Endothelial cell of umbilical vein (primary cell): Measurements from ENCODE around the gene DNAJC24. TPM values are rescaled to one million over a fixed set of nuclear protein-coding genes. Genes with fewer than 3 reads are reported as not detected.

ENCODE experiments used
- BruUV-seq: library from RNA; stranded (reverse); fragments of 400-500 nt; replicated peaks from 2 replicates; lab custom pipeline; 2021; lab: Mats Ljungman, UMichigan
- CTCF ChIA-PET: fragments of 300-600, 350-600 bp; sonication (Branson Sonifier 250); formaldehyde crosslinking; loops from one replicate; lab custom pipeline; 2021; ENCODE audit warnings: antibody characterized with exemption, inconsistent platforms; lab: Charles Lee
- POLR2A ChIA-PET: fragments of 300-600, 350-600 bp; sonication (Branson Sonifier 250); formaldehyde crosslinking; loops from one replicate; lab custom pipeline; 2021; ENCODE audit warnings: antibody characterized with exemption, inconsistent platforms; lab: Charles Lee
- DNase-seq: peaks from one replicate; pipeline ENCODE4 v3.0.0-alpha.2; 2011; ENCODE audit warnings: low read depth, low spot score
- FAIRE-seq: peaks from 2 replicates; lab custom pipeline; 2011; peaks lifted over from hg19 to GRCh38; lab: Jason Lieb, UNC
- H2AFZ ChIP-seq: 2 replicates; pipeline ENCODE4 v1.6.0; 2012; ENCODE audit warnings: low read depth, low read length, control low read depth, inconsistent platforms
- H3K27ac ChIP-seq: 2 replicates; pipeline ENCODE4 v1.5.1; 2011; ENCODE audit warnings: low read depth, mild to moderate bottlenecking, control low read depth, low read length, moderate library complexity; ENCODE audit not compliant: insufficient read depth
- H3K27me3 ChIP-seq, 2 experiments: 2 replicates each; pipeline versions ENCODE4 v1.6.0 to v1.6.1; 2011; ENCODE audit warnings: low read length in 2 of 2, mixed read lengths in 1 of 2; ENCODE audit not compliant: control insufficient read depth in 2 of 2, insufficient read depth in 2 of 2
- H3K36me3 ChIP-seq, 2 experiments: 2 replicates in 1 of 2; 3 replicates in 1 of 2; pipeline ENCODE4 v1.5.1; 2011; ENCODE audit warnings: low read length in 2 of 2, mild to moderate bottlenecking in 1 of 2, moderate library complexity in 1 of 2; ENCODE audit not compliant: control insufficient read depth in 2 of 2, insufficient read depth in 2 of 2; ENCODE audit errors: extremely low read depth in 1 of 2
- H3K4me1 ChIP-seq: 3 replicates; pipeline ENCODE4 v1.5.1; 2011; ENCODE audit warnings: mild to moderate bottlenecking, low read length; ENCODE audit not compliant: control insufficient read depth, insufficient read depth; ENCODE audit errors: extremely low read depth
- H3K4me2 ChIP-seq: 2 replicates; pipeline ENCODE4 v1.6.1; 2011; ENCODE audit warnings: low read length, control low read depth, mixed read lengths; ENCODE audit not compliant: insufficient read depth
- H3K4me3 ChIP-seq, 3 experiments: fragments of 200-600 bp in 1 of 3; sonication (generic), shearing (Covaris generic) in 1 of 3; replicated peaks in 1 of 3; 2 replicates each; pipeline ENCODE4 v1.5.1; 2011 to 2016; ENCODE audit warnings: control low read depth in 3 of 3, low read length in 3 of 3, mild to moderate bottlenecking in 2 of 3, inconsistent platforms in 1 of 3, low read depth in 1 of 3, moderate library complexity in 1 of 3; ENCODE audit not compliant: insufficient read depth in 1 of 3
- H3K79me2 ChIP-seq: 2 replicates; pipeline ENCODE4 v1.6.0; 2012; ENCODE audit warnings: low read length, inconsistent platforms; ENCODE audit not compliant: control insufficient read depth, insufficient read depth
- H3K9ac ChIP-seq: replicated peaks from 2 replicates; pipeline ENCODE3; 2011; ENCODE audit warnings: low read length, control low read depth; ENCODE audit not compliant: insufficient read depth; ENCODE audit errors: extremely low read depth
- H3K9me1 ChIP-seq: replicated peaks from 3 replicates; pipeline ENCODE4 v1.6.0; 2011; ENCODE audit warnings: mild to moderate bottlenecking, low read length; ENCODE audit not compliant: control insufficient read depth, insufficient read depth; ENCODE audit errors: extremely low read depth
- H3K9me3 ChIP-seq: replicated peaks from 2 replicates; pipeline ENCODE4 v1.5.1; 2012; ENCODE audit warnings: low read length, inconsistent platforms; ENCODE audit not compliant: control insufficient read depth, insufficient read depth
- H4K20me1 ChIP-seq: replicated peaks from 2 replicates; pipeline ENCODE3; 2011; ENCODE audit warnings: mild to moderate bottlenecking, low read length; ENCODE audit not compliant: control insufficient read depth, insufficient read depth; ENCODE audit errors: extremely low read depth
- CTCF ChIP-seq, 2 donors: IDR thresholded peaks; 1 replicate in 1 of 2; 2 replicates in 1 of 2; pipeline ENCODE4 v1.5.1; 2011; ENCODE audit warnings: low read length in 2 of 2, mild to moderate bottlenecking in 2 of 2, moderate library complexity in 2 of 2, control low read depth in 1 of 2, inconsistent platforms in 1 of 2, low read depth in 1 of 2; ENCODE audit not compliant: insufficient read depth in 1 of 2; ENCODE audit errors: extremely low read depth in 1 of 2
- FOS ChIP-seq: IDR thresholded peaks from 2 replicates; pipeline ENCODE4 v1.6.1; 2011; ENCODE audit warnings: mild to moderate bottlenecking, low read length, moderate library complexity, borderline replicate concordance; ENCODE audit not compliant: insufficient read depth
- GATA2 ChIP-seq: IDR thresholded peaks from 2 replicates; pipeline ENCODE4 v1.7.0; 2011; ENCODE audit warnings: low read depth, mild to moderate bottlenecking, moderate library complexity, mixed read lengths, low read length; ENCODE audit not compliant: insufficient read length, insufficient read depth
- MYC ChIP-seq: IDR thresholded peaks from one replicate; pipeline ENCODE4 v1.6.1; 2011; ENCODE audit warnings: mild to moderate bottlenecking, low read depth, low read length
- POLR2AphosphoS5 ChIP-seq: IDR thresholded peaks from 2 replicates; pipeline ENCODE4 v1.6.1; 2012; ENCODE audit warnings: low read depth, mild to moderate bottlenecking, control low read depth, low read length, moderate library complexity; ENCODE audit not compliant: insufficient read depth
- dilution Hi-C: fragments of 300-500 bp; cut with MboI; formaldehyde crosslinking; loops from one replicate; pipeline ENCODE4 v1.15.0; 2019; ENCODE audit warnings: low sequenced_read_pairs; ENCODE audit not compliant: extremely low pct_ligation_motif_present
- intact Hi-C: fragments of 100-400 bp; cut with micrococcal nuclease; formaldehyde crosslinking; loops from one replicate; pipeline ENCODE4 v1.10.0; 2022
- polyA plus RNA-seq, 4 experiments: library from polyadenylated mRNA; depleted of rRNA in 3 of 4; stranded (reverse) in 3 of 4; unstranded in 1 of 4; fragments of >200 nt; gene quantifications; 2 replicates each; pipeline versions ENCODE4 v1.2.1 to v1.2.3, GENCODE V29; 2011 to 2012; ENCODE audit warnings: missing spikeins in 1 of 4
- total RNA-seq: library from RNA; stranded (reverse); gene quantifications from 2 replicates; pipeline ENCODE4 v1.2.3, GENCODE V29; 2021

Gene DNAJC24
- total and polyA plus RNA-seq, 2 donors (not counting 3 experiments of a cell fraction or from before 2014, with no cell fraction given): 7.2 to 16.8 TPM

GRCh38 chr11:31355131-31355530 is 14.5 kb upstream of the DNAJC24 start:
- H3K4me3 ChIP-seq: no peak overlapping the region
- no peaks in the 10 kb centered on the region for H3K79me2 ChIP-seq
- no peaks in the 10 kb centered on the region for H3K36me3 ChIP-seq
- FAIRE-seq (no peak), DNase-seq (no peak)
- H3K4me1 ChIP-seq: no peaks in the 10 kb centered on the region
- no peak overlapping the region for H3K9ac ChIP-seq
- TF ChIP-seq CTCF (IDR thresholded peaks at IDR 0.05; ENCODE audit: extremely low read depth in 1 of 2, insufficient read depth in 1 of 2, low read depth in 1 of 2, low read length in 2 of 2): no peak
- no peak for TF ChIP-seq MYC
- TF ChIP-seq POLR2AphosphoS5: no peak
- no peak for TF ChIP-seq FOS
- BruUV-seq: no TSS peak
- no peaks in the 10 kb centered on the region for H3K9me3 ChIP-seq
- no peak overlapping the region for H2AFZ ChIP-seq
- dilution Hi-C loops (no loop called here), intact Hi-C loops (no loop called here)
- no peak overlapping the region for H3K27ac ChIP-seq
- H3K4me2 ChIP-seq: no peak overlapping the region
- H3K27me3 ChIP-seq: peaks cover 0 to 3% of the 10 kb centered on the region in 2 experiments
- ChIA-PET POLR2A (no interaction called here), CTCF (interaction anchor here (1.9 kb wide), 1 partner anchor 10 kb away, joined by 6 read pairs; no protein-coding TSS in a partner anchor)
- no peaks in the 10 kb centered on the region for H4K20me1 ChIP-seq
- no peaks in the 10 kb centered on the region for H3K9me1 ChIP-seq

GRCh38 chr11:31355817-31356216 is 13.8 kb upstream of the DNAJC24 start:
- intact Hi-C loops: no loop called here
- H2AFZ ChIP-seq: no peak overlapping the region
- ChIA-PET CTCF (interaction anchor here (1.9 kb wide), 1 partner anchor 9 kb away, joined by 6 read pairs; no protein-coding TSS in a partner anchor), POLR2A (no interaction called here)
- no peaks in the 10 kb centered on the region for H3K9me3 ChIP-seq
- BruUV-seq: no TSS peak
- H3K4me3 ChIP-seq: no peak overlapping the region
- DNase-seq: peak; percentile 14
- no peaks in the 10 kb centered on the region for H3K4me1 ChIP-seq
- H3K27ac ChIP-seq: no peak overlapping the region
- no peaks in the 10 kb centered on the region for H3K9me1 ChIP-seq
- H3K4me2 ChIP-seq: no peak overlapping the region
- no peak overlapping the region for H3K9ac ChIP-seq
- TF ChIP-seq FOS (peak; percentile 55), GATA2 (no peak)
- H3K36me3 ChIP-seq: no peaks in the 10 kb centered on the region
- dilution Hi-C loops: no loop called here
- H4K20me1 ChIP-seq: no peaks in the 10 kb centered on the region
- no peak for FAIRE-seq
- no peaks in the 10 kb centered on the region for H3K79me2 ChIP-seq
- H3K27me3 ChIP-seq: no peaks in the 10 kb centered on the region
